HEK293 (cell line): Measurements from ENCODE around the gene PRSS2.

Source experiments
- CTCF ChIA-PET: fragments of 350-600 bp; formaldehyde crosslinking; extraction: SDS; loops from one replicate; lab custom pipeline; 2021; ENCODE audit warnings: antibody characterized with exemption; lab: Yijun Ruan, JAX
- POLR2A ChIA-PET: fragments of 300-600 bp; formaldehyde crosslinking; extraction: SDS; loops from one replicate; lab custom pipeline; 2020; ENCODE audit warnings: antibody characterized with exemption, inconsistent platforms; lab: Yijun Ruan, JAX
- H3K27ac ChIP-seq: fragments of 200-500 bp; sonication (Bioruptor generic); 2 replicates; pipeline ENCODE4 v1.5.1; 2014; ENCODE audit warnings: low read depth, low read length, control low read depth, inconsistent platforms; ENCODE audit errors: extremely low read depth
- H3K36me3 ChIP-seq, 2 experiments: fragments of 200-500 bp in 1 of 2; sonication (Bioruptor generic) in 1 of 2; 1 replicate in 1 of 2; 2 replicates in 1 of 2; pipeline ENCODE4 v1.5.1; 2014 to 2017; ENCODE audit warnings: inconsistent platforms in 2 of 2, low read length in 2 of 2; ENCODE audit not compliant: control insufficient read depth in 2 of 2, insufficient read depth in 1 of 2
- H3K4me1 ChIP-seq: fragments of 200-500 bp; sonication (Bioruptor generic); 2 replicates; pipeline ENCODE4 v1.5.1; 2014; ENCODE audit warnings: mild to moderate bottlenecking, low read length, inconsistent platforms; ENCODE audit not compliant: control insufficient read depth, insufficient read depth
- H3K4me3 ChIP-seq: 2 replicates; pipeline ENCODE4 v1.5.1; 2011; ENCODE audit warnings: low read depth, mild to moderate bottlenecking, control low read depth, low read length, moderate library complexity
- H3K9me3 ChIP-seq: fragments of 200-500 bp; sonication (Bioruptor generic); 2 replicates; pipeline ENCODE4 v1.5.1; 2014; ENCODE audit warnings: low read depth, low read length, inconsistent platforms; ENCODE audit not compliant: control insufficient read depth, insufficient read depth
- BCL11A ChIP-seq: fragments of 450-650 bp; formaldehyde crosslinking; IDR thresholded peaks from 2 replicates; pipeline ENCODE4 v1.5.1; 2016; ENCODE audit warnings: low read depth, missing biosample characterization, missing genetic modification characterization
- KLF1 ChIP-seq: fragments of 450-650 bp; formaldehyde crosslinking; IDR thresholded peaks from 2 replicates; pipeline ENCODE4 v1.5.1; 2016; ENCODE audit warnings: missing biosample characterization, missing genetic modification characterization
- OSR2 ChIP-seq: fragments of 450-650 bp; formaldehyde crosslinking; IDR thresholded peaks from 2 replicates; pipeline ENCODE4 v1.5.1; 2016; ENCODE audit warnings: missing biosample characterization, missing genetic modification characterization
- TCF7L2 ChIP-seq: IDR thresholded peaks from 2 replicates; pipeline ENCODE4 v1.6.1; 2011; ENCODE audit warnings: low read depth, mild to moderate bottlenecking, inconsistent platforms, low read length, moderate library complexity, borderline replicate concordance
- ZBTB21 ChIP-seq: fragments of 450-650 bp; formaldehyde crosslinking; IDR thresholded peaks from 2 replicates; pipeline ENCODE4 v1.5.1; 2017; ENCODE audit warnings: missing biosample characterization, missing genetic modification characterization
- ZNF184 ChIP-seq: fragments of 450-650 bp; IDR thresholded peaks from 2 replicates; pipeline ENCODE4 v1.5.1; 2018; ENCODE audit warnings: missing biosample characterization, mild to moderate bottlenecking, missing genetic modification characterization
- ZNF423 ChIP-seq: fragments of 450-650 bp; formaldehyde crosslinking; IDR thresholded peaks from 2 replicates; pipeline ENCODE4 v1.5.1; 2016; ENCODE audit warnings: missing biosample characterization, missing genetic modification characterization
- ZNF426 ChIP-seq: fragments of 450-650 bp; formaldehyde crosslinking; IDR thresholded peaks from 2 replicates; pipeline ENCODE4 v1.5.1; 2017; ENCODE audit warnings: missing biosample characterization, missing genetic modification characterization, mild to moderate bottlenecking, inconsistent platforms, moderate library complexity
- ZNF529 ChIP-seq: fragments of 450-650 bp; formaldehyde crosslinking; IDR thresholded peaks from 2 replicates; pipeline ENCODE4 v1.5.1; 2017; ENCODE audit warnings: missing genetic modification characterization, missing biosample characterization; ENCODE audit not compliant: insufficient replicate concordance
- ZNF623 ChIP-seq: fragments of 450-650 bp; formaldehyde crosslinking; IDR thresholded peaks from 2 replicates; pipeline ENCODE4 v1.5.1; 2016; ENCODE audit warnings: missing biosample characterization, missing genetic modification characterization
- ZNF654 ChIP-seq: fragments of 450-650 bp; formaldehyde crosslinking; IDR thresholded peaks from 2 replicates; pipeline ENCODE4 v1.5.1; 2016; ENCODE audit warnings: low read depth, missing biosample characterization, missing genetic modification characterization
- ZNF660 ChIP-seq: fragments of 450-650 bp; IDR thresholded peaks from 2 replicates; pipeline ENCODE4 v1.5.1; 2018; ENCODE audit warnings: missing biosample characterization, mild to moderate bottlenecking, missing genetic modification characterization
- ZNF664 ChIP-seq: fragments of 450-650 bp; formaldehyde crosslinking; IDR thresholded peaks from 2 replicates; pipeline ENCODE4 v1.5.1; 2016; ENCODE audit warnings: missing biosample characterization, missing genetic modification characterization
- ZSCAN23 ChIP-seq: fragments of 450-650 bp; formaldehyde crosslinking; IDR thresholded peaks from 2 replicates; pipeline ENCODE4 v1.5.1; 2016; ENCODE audit warnings: missing biosample characterization, missing genetic modification characterization
- TF ChIP-seq, protein P1 (sequence below): fragments of 450-650 bp; formaldehyde crosslinking; IDR thresholded peaks from 2 replicates; pipeline ENCODE4 v1.5.1; 2016; ENCODE audit warnings: missing biosample characterization, missing genetic modification characterization
- TF ChIP-seq, protein P2 (sequence below): fragments of 450-650 bp; IDR thresholded peaks from 2 replicates; pipeline ENCODE4 v1.5.1; 2018; ENCODE audit warnings: missing biosample characterization, mild to moderate bottlenecking, missing genetic modification characterization
- TF ChIP-seq, protein P3 (sequence below): fragments of 450-650 bp; formaldehyde crosslinking; IDR thresholded peaks from 2 replicates; pipeline ENCODE4 v1.5.1; 2016; ENCODE audit warnings: missing biosample characterization, missing genetic modification characterization, borderline replicate concordance
- TF ChIP-seq, protein P4 (sequence below): fragments of 450-650 bp; formaldehyde crosslinking; IDR thresholded peaks from 2 replicates; pipeline ENCODE4 v1.5.1; 2017; ENCODE audit warnings: missing biosample characterization, missing genetic modification characterization
- TF ChIP-seq, protein P5 (sequence below): fragments of 450-650 bp; formaldehyde crosslinking; IDR thresholded peaks from 2 replicates; pipeline ENCODE4 v1.5.1; 2016; ENCODE audit warnings: missing biosample characterization, missing genetic modification characterization
- TF ChIP-seq, protein P6 (sequence below): fragments of 450-650 bp; formaldehyde crosslinking; IDR thresholded peaks from 2 replicates; pipeline ENCODE4 v1.5.1; 2016; ENCODE audit warnings: missing biosample characterization, missing genetic modification characterization

The PRSS2 gene

DNA sequence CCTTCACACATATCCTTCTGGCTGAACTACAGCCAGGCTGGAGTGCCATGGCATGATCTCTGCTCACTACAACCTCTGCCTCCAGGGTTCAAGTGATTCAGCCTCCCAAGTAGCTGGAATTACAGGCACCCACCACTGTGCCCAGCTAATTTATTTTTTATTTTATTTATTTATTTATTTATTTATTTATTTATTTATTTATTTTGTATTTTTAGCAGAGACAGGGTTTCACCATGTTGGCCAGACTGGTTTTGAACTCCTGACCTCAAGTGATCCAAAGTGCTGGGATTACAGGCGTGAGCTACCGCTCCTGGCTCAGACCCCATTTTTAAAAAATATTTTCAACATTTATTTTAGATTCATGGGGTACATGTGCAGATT lies 6.1 kb downstream of the PRSS2 start (continued):
- TF ChIP-seq ZNF664 = 0 out of 2 replicates have a peak, but pooled peaks have one; percentile 29

DNA sequence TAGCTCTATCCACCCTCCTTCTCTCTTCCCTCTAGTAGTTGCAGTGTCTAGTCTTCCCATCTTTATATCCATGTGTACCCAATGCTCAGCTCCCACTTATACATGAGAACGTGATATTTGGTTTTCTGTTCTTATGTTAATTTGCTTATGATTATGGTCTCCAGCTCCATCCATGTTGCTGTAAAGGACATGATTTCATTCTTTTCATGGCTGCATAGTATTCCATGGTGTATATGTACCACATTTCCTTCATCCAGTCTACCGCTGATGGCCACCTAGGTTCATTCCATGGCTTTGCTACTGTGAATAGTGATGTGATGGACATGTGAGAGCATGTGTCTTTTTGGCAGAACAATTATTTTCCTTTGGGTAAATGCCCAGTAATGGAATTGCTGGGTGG lies 6.5 kb downstream of the PRSS2 start:
- POLR2A ChIA-PET = no interaction called here
- H3K4me3 ChIP-seq = no peak overlapping the region
- TF ChIP-seq OSR2 (no peak), ZNF623 (tag by site-specific recombination) (no peak), ZNF660 (tag by site-specific recombination) (no peak), KLF1 (tag by site-specific recombination) (no peak), ZNF184 (tag by site-specific recombination) (no peak), ZSCAN23 (no peak), ZNF654 (tag by site-specific recombination) (no peak), BCL11A (no peak)
- TF ChIP-seq, protein P1, sequence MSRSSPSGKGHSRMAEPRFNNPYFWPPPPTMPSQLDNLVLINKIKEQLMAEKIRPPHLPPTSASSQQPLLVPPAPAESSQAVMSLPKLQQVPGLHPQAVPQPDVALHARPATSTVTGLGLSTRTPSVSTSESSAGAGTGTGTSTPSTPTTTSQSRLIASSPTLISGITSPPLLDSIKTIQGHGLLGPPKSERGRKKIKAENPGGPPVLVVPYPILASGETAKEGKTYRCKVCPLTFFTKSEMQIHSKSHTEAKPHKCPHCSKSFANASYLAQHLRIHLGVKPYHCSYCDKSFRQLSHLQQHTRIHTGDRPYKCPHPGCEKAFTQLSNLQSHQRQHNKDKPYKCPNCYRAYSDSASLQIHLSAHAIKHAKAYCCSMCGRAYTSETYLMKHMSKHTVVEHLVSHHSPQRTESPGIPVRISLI (tag by site-specific recombination) = no peak
- TF ChIP-seq, protein P2, sequence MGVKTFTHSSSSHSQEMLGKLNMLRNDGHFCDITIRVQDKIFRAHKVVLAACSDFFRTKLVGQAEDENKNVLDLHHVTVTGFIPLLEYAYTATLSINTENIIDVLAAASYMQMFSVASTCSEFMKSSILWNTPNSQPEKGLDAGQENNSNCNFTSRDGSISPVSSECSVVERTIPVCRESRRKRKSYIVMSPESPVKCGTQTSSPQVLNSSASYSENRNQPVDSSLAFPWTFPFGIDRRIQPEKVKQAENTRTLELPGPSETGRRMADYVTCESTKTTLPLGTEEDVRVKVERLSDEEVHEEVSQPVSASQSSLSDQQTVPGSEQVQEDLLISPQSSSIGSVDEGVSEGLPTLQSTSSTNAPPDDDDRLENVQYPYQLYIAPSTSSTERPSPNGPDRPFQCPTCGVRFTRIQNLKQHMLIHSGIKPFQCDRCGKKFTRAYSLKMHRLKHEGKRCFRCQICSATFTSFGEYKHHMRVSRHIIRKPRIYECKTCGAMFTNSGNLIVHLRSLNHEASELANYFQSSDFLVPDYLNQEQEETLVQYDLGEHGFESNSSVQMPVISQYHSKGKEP (tag by site-specific recombination) = no peak
- TF ChIP-seq, protein P3, sequence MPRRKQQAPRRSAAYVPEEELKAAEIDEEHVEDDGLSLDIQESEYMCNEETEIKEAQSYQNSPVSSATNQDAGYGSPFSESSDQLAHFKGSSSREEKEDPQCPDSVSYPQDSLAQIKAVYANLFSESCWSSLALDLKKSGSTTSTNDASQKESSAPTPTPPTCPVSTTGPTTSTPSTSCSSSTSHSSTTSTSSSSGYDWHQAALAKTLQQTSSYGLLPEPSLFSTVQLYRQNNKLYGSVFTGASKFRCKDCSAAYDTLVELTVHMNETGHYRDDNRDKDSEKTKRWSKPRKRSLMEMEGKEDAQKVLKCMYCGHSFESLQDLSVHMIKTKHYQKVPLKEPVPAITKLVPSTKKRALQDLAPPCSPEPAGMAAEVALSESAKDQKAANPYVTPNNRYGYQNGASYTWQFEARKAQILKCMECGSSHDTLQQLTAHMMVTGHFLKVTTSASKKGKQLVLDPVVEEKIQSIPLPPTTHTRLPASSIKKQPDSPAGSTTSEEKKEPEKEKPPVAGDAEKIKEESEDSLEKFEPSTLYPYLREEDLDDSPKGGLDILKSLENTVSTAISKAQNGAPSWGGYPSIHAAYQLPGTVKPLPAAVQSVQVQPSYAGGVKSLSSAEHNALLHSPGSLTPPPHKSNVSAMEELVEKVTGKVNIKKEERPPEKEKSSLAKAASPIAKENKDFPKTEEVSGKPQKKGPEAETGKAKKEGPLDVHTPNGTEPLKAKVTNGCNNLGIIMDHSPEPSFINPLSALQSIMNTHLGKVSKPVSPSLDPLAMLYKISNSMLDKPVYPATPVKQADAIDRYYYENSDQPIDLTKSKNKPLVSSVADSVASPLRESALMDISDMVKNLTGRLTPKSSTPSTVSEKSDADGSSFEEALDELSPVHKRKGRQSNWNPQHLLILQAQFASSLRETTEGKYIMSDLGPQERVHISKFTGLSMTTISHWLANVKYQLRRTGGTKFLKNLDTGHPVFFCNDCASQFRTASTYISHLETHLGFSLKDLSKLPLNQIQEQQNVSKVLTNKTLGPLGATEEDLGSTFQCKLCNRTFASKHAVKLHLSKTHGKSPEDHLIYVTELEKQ (tag by site-specific recombination) = no peak
- TF ChIP-seq, all 188 proteins: peak for 0
- Histone ChIP-seq H3K27ac (no peak overlapping the region), H3K36me3 (no peaks in the 10 kb centered on the region), H3K9me3 (no peaks in the 10 kb centered on the region), H3K4me1 (no peaks in the 10 kb centered on the region)
- CTCF ChIA-PET = interaction anchor here (1.1 to 1.7 kb wide), 2 partner anchors 34 to 145 kb away, joined by 3 to 4 read pairs; no protein-coding TSS in a partner anchor

DNA sequence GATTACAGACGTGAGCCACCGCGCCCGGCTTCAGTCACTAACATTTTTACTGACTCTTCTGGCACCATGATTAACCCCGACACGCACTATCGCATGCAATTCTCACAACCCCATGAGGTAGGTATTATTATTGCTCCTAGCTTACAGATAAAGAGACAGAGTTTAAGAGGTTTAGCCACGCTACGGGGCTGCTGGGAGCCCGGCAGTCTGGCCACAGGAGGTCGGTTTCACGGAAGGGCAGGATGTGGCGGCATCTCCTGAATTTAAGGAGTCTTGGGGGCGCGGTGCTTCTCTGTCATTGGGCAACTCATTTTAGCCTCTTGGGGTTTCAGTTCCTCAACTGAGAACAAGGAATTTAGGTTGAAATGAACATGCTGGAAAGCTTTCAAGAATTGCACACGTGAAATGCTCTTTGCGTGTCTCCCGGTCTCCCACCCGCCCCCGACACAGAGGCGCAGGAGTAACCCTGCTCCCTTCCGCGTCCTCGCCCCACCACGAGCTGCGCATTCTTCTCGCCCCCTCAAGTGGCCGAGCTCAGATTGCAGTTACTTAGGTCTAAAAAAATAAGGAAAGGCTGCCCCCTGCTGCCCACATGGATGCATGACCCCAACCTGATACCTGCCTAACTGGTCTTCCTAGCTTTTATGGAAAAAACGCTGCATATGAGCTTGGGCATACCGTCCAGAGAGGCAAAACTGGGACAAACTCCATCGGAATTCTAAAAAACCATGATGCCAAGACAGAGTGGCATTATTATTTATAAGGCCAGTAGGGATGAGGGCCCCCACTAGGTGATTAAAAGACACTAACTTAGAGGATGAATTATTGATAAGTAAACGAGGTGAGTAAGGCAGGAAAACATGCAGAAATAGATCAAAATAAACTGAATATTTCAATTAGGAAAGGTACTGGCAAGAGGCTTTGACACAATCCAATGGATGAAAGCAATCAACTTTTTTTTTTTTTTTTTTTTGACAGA lies 12.4 kb downstream of the PRSS2 start:
- ChIA-PET POLR2A (interaction anchor here (0.7 to 1.1 kb wide), 3 partner anchors 113 to 248 kb away, joined by 3 to 5 read pairs (median 5); no protein-coding TSS in a partner anchor), CTCF (interaction anchor here (0.6 to 6.0 kb wide), 81 partner anchors 8 to 1713 kb away, joined by 3 to 116 read pairs (median 5); partner anchors contain the start of gene PRSS2)
- Histone ChIP-seq H3K4me3 (peak overlapping the region; percentile 17), H3K27ac (no peak overlapping the region), H3K4me1 (no peaks in the 10 kb centered on the region), H3K36me3 (no peaks in the 10 kb centered on the region), H3K9me3 (no peaks in the 10 kb centered on the region)
- TF ChIP-seq ZNF426 (tag by site-specific recombination) (no peak), TCF7L2 (no peak), ZNF423 (tag by site-specific recombination) (no peak), ZNF529 (no peak), ZBTB21 (tag by site-specific recombination) (no peak)
- TF ChIP-seq, protein P4, sequence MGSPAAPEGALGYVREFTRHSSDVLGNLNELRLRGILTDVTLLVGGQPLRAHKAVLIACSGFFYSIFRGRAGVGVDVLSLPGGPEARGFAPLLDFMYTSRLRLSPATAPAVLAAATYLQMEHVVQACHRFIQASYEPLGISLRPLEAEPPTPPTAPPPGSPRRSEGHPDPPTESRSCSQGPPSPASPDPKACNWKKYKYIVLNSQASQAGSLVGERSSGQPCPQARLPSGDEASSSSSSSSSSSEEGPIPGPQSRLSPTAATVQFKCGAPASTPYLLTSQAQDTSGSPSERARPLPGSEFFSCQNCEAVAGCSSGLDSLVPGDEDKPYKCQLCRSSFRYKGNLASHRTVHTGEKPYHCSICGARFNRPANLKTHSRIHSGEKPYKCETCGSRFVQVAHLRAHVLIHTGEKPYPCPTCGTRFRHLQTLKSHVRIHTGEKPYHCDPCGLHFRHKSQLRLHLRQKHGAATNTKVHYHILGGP (tag by site-specific recombination) = no peak
- TF ChIP-seq, protein P5, sequence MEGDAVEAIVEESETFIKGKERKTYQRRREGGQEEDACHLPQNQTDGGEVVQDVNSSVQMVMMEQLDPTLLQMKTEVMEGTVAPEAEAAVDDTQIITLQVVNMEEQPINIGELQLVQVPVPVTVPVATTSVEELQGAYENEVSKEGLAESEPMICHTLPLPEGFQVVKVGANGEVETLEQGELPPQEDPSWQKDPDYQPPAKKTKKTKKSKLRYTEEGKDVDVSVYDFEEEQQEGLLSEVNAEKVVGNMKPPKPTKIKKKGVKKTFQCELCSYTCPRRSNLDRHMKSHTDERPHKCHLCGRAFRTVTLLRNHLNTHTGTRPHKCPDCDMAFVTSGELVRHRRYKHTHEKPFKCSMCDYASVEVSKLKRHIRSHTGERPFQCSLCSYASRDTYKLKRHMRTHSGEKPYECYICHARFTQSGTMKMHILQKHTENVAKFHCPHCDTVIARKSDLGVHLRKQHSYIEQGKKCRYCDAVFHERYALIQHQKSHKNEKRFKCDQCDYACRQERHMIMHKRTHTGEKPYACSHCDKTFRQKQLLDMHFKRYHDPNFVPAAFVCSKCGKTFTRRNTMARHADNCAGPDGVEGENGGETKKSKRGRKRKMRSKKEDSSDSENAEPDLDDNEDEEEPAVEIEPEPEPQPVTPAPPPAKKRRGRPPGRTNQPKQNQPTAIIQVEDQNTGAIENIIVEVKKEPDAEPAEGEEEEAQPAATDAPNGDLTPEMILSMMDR = peak; percentile 82
- TF ChIP-seq, protein P6, sequence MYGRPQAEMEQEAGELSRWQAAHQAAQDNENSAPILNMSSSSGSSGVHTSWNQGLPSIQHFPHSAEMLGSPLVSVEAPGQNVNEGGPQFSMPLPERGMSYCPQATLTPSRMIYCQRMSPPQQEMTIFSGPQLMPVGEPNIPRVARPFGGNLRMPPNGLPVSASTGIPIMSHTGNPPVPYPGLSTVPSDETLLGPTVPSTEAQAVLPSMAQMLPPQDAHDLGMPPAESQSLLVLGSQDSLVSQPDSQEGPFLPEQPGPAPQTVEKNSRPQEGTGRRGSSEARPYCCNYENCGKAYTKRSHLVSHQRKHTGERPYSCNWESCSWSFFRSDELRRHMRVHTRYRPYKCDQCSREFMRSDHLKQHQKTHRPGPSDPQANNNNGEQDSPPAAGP = no peak
